HG02763 (cell line): ENCODE measurements around the gene JAML.

Source experiments
- ATAC-seq: cut with Tn5 transposase; IDR thresholded peaks from one replicate; pipeline ENCODE4 v1.9.1; 2021; ENCODE audit warnings: mild to moderate bottlenecking, moderate library complexity; ENCODE audit not compliant: unreplicated experiment

The JAML gene

DNA sequence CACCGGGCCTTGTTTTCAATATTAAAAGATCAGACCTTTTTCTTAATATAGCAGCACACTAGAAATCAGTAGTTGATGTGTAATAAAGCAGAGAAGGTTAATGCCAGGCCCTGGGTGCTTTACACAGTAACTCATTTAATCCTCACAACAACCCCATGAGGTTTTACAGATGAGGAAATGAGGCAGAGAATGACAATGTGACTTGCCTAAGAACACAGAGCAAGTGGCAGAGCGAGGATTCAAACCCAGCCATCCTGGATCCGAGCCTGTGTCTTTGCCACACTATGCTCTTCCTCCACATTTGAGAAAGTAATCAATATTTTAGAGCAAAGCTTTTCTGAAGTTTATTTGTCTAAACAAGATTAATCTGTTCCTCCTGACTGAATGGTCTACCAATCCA is 7.2 kb downstream of the JAML start:
- ATAC-seq = no peak

DNA sequence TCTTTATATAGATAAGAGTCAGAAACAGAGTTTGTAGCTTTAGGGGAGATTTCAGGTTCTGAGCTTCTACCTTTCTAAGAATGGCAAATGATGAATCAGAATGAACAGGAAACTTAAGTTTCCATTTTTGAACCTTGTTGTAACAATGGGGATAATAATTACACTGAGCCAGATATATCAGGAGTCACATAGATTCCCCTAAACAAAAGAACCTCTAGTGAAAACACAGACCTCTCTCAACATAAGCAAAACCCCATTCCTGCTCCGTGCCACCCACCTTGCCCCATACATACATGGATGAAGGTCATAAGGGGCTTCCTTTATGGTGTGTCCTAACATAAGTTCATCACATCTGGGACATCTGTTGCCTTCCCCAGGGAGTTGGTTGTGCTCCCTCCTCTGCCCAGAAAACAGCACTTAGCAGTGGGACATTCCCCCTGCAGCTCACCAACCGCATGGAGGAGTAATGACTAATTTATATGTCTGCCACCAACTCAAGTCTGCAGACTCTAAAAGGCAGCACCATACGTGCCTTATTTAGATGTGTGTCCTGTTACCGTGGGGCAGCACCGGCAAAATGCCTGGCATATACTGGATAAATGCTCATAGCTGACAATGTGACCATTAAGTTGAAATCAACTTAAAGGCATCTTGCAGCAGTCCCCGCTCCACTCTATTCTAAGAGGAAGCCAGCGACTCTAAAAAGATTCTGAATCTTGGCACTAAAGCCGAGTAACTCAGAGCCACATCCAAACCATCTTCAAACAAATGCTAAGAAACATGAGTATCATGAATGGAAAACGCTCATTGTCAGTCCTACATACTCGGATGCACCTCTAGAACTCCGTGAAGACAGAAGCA is 8.0 kb downstream of the JAML start:
- ATAC-seq = peak; percentile 43

DNA sequence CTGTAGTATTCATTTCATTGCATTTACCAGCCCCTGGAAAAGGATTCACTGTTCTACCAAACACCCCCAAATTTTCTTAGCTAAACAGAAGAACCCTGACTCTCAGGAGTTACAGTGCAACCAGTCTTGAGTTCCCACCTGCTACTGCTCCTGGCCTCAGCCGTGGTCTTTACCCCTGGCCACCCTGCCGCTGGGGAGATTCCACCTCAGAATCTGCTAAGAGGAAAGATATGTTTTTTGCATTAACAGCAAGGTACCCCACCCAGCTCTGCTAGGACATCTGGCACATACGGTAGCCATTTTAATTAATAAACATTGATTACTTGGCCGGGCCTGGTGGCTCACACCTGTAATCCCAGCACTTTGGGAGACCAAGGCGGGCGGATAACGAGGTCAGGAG is 9.0 kb downstream of the JAML start:
- no peak for ATAC-seq

DNA sequence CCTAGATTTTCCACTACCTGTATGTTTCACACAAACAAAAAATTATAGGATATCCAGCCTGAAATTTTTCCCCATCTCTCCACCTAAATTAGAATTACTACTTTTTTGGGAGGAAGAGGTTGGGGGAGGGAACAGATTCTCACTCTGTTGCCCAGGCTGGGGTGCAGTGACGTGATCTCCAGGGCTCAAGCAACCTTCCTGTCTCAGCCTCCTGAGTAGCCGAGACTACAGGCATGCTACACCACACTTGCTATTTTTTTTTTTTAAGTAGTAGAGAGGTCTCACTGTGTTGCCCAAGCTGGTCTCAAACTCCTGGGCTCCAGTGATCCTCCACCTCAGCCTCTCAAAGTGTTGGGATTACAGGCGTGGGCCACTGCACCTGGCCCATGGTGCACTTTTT is 9.5 kb downstream of the JAML start:
- no peak for ATAC-seq

DNA sequence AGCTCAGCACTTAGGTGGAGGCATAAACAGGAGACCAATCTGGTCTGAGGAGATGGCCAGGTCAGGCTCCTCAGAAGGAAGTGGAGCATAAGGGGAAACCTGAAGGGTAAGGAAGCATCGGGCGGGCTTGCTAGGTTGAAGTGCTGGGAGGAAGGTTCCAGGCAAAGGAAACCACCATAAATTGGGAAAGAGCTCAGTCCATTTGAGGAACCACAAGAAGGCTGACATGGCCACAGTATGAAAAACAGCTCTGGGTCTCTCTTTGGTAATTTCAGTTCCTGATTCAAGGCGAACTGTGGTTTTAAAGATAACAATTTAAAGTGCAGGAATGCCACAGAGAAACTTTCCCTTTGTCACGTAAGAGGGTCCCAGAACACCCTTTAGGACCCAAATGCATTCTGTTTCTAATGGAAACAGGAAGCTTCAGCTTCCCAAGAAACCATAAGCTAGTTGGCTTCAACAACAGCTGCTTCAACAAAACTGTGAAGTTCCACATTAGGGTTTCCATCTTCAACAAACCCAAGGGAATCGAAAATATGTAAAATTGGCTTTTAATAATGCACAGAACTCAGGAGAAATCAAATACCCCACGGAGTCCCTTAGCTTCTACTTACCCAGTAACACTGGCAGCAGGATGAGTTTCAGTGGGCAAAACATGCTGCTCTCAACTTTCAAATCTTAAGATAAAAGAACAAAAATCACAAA is 10.4 kb downstream of the JAML start:
- no peak for ATAC-seq

DNA sequence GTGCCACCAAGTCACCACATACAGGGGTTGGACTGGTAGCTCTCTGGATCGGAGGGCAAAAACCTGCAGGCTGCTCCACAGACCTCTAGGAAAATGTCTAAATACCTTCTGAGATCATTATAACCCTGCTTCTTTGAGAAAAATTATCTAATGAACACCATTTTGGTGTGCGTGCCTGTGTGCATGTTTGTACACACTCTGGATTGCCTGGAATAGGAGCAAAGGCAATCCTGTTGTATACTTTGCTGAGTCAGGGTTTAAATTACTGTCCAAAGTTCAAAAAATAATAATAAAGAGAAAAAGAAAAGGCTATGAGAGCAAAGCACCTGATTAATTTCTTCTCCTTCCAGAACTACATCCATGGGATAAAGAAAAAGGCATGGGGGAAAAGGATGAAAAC is 11.0 kb downstream of the JAML start:
- ATAC-seq = no peak

DNA sequence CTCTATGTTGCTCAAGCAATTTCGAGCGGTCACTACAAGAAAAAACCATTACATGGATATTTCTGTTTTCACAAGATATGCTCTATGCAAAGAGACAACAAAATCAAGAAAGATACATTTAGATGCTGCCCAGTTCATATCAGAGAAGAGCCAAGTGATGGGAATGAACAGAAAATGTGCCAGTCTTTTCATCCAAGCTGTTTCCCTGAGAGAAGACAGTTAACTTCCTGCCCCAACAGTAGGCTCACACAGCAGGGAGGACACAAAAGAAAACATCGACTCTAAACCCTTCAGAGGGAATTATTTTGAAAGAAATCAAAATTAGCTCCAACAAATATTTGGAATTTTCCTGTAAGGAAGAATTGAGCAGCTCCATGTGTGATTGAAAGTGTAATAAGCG is 11.6 kb downstream of the JAML start:
- no peak for ATAC-seq

DNA sequence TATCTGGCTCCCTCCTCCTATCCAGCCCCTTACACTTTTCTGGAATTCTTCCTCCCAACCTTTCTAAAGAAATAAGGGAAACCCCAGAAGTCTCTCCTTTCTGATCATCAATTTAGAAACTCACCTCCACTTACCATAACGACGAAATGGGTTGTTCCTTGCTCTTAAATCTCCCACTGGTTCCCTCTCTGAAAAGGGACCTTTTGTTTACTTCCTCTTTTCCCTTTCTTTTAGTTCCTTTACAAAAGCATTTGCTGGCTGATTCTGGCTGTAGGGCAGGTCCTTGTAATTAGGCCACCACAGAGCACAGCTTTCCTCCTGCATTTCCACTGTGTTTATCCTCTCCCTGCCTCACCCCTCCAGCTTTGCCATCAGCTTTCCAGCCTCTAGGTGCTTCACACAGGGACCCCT is 12.0 kb downstream of the JAML start:
- ATAC-seq = no peak

DNA sequence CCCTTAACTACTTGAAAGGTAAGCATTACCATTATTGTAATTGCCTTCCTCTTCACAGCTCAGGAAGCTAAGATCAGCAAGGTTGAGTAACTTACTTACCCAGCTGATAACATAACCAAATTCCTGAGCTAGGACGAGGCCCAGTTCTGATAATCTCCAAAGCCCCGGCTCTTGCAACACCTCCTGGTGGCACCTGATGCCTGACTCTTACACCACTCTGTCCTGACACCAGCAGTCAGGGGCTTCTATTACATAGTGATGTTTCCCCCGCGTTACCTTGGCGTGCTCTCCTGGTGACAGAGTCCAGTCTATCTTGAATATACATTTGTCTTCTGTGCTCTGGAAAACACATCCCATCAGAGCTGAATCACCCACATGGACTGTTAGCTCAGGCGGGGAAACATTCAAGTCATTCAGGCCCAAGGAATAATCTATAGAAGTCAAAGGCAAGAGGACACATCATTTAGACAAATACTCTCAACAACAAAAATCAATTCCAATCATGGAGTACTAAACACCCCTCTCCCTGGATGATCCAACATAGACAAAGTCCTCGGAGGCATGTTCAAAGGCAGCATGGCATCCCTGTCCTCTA is 12.6 kb downstream of the JAML start:
- no peak for ATAC-seq

DNA sequence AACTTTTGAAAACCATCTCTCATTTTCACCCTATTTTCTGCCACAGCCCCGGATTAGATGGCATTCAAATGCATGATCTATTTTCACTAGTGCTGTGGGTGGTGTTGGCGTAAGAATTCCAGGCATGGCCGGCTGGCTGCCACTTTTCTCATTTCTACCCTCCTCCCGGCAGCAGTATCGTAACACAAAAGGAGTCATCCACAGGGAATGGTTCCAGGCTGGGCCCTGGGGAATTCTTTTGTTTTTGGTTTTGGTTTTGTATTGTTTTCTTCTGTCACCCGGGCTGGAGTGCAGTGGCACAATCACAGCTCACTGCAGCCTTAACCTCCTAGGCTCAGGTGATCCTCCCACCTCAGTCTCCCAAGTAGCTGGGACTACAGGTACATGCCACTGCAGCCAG is 13.8 kb downstream of the JAML start:
- no peak for ATAC-seq

DNA sequence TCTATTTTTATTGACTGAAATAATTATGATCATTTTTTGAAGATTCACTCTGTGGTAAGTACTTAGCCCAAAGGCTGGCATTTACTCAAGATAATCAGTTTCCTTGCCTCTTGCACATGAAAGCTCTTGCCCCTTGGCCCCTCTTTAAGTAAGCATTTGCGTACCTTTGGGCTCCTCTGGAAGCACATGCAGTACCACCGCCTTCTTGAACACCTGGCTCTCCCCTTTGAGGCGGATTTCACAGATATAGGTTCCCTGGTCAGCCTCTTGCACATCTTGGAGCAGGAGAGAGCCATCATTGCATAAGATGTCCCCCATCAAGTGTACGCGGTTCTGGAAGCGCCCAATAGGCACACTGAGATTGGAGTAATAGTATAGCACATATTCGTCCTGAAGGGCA is 14.5 kb downstream of the JAML start:
- no peak for ATAC-seq

DNA sequence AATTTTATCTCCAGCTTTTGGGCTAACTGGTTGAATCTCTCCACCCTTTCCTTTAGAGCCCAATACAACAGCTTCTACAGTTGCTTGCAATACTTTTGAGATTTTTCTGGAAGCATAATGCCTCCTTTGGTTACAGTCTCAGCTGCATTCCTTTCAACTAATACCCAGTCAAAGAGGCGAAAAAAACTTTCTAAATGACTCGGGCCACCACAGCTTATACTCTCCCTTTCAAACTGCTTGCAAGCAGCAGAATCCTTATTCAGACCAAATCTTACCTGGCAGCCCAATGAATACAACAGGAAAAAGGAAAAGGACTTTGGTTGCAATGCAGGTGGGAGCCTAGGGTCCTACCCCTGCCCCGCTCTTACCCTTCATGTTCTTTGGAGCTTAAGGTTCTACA is 15.8 kb downstream of the JAML start:
- no peak for ATAC-seq

DNA sequence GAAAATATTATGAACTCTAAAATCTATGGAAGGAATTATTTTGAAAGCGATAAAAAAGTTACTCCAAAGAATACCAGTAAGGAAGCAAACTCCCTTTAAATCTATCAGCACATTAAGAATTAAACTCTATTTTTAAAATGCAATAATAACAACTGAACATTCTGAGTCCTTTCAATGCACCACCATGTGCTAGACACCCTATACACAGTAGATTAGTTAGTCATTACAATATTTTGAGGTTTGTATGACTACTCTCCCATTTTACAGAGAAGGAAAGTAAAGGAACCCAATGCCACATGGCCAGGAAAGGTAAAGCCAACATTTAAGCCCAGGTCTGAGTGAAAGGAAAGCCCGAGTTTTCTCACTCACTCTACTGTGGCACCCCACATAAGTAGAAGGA is 17.7 kb downstream of the JAML start:
- no peak for ATAC-seq

DNA sequence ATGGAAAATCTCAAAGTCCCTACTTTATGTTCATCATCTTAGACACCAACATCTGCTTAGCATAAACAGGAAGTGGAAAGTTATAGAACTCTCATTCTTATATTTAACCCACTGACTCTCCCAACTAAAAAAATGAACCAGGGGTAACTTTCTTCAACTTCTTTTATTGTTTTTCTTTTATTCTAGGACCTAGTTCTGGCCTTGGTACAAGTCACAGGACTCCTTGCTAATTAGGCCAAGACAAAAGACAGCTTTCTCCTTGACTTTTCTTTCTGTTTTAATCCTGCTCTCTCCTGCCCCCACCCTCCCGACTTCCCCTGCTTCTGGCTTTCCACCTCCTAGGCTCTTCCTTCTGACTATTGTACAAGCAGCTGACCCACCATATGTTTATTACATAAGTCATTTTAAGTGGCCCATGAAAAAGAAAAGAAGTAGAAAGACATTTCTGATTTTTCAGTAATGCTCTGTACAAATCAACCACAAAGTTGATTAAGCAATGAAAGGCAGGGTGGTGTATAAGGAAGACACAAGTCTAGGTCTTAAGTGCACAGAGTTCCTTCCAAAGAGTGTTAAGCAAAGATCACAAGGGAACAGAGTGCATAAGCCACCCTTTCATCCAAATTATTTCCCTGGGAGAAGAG is 18.3 kb downstream of the JAML start:
- ATAC-seq = no peak

DNA sequence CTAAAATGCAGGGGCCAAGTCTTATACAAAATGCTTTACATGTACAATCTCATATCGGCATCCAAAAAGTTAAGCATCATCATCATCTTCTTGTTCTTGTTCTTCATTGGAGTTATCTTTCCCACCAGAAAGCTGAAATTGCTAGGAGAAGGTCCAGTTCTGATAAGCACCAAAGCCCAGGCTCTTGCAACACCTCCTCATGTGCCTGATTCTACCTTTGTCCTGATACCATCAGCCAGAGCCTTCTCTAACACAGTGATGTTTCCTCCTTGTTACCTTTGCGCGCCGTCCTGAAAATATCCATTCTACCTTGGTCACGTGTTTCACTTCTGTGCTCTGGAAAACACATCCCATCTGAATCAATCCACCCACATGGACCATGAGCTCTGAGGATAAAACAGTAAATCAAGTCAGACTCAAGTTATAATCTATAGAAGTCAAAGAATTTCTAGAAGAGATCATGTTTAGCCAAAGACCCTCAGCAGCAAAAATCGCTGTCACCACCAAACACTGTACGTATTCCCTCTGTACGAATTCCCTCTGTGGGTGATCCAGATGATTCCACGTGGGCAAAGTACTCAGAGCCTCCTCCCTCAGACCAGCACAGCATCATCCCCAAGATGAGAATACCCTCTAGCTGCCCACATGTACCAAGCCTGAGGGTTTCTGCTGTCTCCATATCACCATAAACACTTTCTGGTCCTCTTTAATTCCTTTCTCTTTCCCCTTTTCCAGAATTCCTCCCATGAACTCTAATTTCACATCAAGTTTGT is 19.0 kb downstream of the JAML start:
- no peak for ATAC-seq

DNA sequence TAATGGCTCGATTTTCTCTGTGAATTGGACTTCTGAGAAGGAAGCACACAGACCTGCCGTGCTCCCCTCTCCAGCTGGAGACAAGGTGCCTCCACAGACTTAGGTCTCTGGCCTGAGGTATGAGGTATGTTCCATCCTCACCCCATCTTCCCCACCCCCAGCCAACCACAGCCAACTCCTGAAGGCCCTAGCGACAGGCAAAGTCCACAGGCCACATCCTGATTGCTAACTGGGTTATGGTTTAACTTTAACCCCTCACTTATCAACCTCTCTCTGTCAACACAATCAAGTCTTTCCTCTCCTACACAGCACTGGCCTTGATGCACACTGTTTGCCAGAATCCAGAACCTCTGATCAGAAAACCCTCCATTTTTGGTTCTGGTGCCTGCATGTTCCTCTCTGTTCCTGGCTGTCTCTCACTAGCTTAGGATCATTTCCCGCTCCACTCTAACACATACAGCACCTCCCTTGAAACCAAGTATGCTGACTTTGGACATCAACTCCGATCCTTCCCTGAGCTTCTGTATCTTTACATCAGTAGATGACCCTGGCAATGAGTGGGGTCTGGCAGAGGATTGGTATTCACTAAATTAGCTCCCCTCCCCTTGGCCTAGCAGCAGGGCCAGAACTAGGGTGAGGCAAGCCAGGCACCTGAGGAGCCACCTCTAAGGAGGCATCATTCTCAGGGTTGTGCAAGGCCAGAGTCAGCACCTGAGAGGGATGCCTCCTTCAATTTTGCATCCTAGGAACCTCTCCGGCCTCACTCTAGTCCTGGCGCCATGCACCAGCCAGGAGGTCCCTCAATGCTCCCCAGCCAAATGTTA is 22.0 kb downstream of the JAML start:
- no peak for ATAC-seq

DNA sequence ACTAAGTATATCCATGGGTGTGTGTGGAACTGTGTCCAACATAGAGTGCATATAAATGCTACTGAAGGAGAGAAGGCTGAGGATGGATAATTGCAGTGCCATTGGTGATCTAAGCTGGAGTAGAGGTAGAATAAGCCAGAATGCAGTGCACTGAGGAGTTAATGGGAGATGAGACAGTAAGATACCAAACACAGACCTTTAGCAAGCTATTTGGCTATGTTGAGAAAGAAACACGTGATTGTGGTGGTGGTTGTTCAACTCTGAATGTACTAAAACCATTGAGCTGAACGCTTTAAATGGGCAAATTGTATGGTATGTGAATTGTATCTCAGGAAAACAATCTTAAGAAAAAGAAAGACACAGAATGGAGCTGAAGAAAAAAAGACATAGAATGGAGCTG is 22.8 kb downstream of the JAML start:
- no peak for ATAC-seq

DNA sequence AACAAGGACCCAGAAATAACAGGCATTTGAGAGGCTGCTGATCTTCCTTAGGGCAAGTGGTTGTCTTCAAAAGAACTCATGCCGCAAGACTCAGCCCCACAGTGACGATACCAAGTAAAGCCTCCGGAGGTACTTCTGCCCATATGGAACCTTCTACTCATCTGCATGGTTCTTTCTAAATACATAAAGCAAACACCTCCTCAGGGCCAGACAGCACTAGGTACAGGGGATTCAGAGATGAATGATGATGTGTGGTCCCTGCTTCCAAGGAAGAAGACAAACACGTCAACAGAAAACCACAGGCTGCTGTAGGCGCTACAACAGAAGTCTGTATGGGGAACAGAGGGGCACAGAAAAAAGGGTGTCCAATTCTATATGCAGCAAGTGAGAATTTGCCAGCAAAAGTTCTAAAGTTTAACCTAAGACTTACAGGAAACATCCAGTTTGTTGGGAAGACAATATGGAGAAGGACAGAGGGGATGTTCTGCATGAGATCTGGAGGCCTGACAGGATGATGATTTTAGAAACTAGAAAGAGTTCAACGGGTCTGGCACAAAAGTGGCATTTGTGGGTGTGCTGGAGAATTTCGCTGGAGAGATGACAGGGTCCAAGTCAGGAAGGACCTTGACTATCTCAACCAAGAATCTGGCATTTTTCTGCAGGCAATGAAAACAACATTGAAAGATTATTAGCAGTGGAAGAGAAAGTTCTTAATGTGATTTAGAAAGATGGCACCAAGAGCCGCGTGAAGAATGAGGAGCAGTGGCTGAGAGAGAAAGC is 23.7 kb downstream of the JAML start:
- no peak for ATAC-seq

DNA sequence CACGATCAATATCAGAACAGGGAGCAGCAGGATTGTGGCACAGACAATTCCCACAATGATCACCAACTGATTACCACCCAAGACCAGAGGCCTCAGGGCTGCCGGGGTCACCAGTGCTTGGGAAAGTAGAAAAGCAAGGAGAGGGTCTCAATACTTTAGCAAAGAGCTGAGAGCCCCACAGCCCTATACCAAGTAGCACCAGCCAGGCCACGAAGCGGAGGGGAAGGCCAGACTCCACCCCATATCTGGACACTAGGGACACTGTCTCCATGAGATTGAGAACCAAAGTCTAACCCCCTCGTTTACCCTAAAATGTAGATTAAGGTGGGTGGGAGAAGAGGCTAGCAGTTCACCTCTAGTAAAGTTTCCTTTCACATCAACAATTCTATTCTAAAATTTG is 24.3 kb downstream of the JAML start:
- ATAC-seq = no peak
